NB4 (cell line): ENCODE results near the gene AGBL1.

Source experiments
- CTCF ChIP-seq: IDR thresholded peaks from one replicate; pipeline ENCODE4 v1.5.1; 2012; ENCODE audit warnings: low read depth, low read length
- MAX ChIP-seq: IDR thresholded peaks from 2 replicates; pipeline ENCODE4 v1.6.1; 2011; ENCODE audit warnings: low read depth, low read length
- POLR2A ChIP-seq: IDR thresholded peaks from 2 replicates; pipeline ENCODE4 v1.6.1; 2011; ENCODE audit warnings: mild to moderate bottlenecking; ENCODE audit not compliant: insufficient read length; ENCODE audit errors: extremely low read depth

- TF ChIP-seq CTCF (no peak), POLR2A (no peak), MAX (no peak)
Measured at GRCh38 chr15:86403221-86403620, 323.6 kb downstream of the AGBL1 start.
